HEK293 (cell line): ENCODE measurements around the gene PADI2.

Experiments used
- ZBTB7A ChIP-seq: fragments of 450-650 bp; formaldehyde crosslinking; IDR thresholded peaks from 2 replicates; pipeline ENCODE4 v1.5.1; 2016; ENCODE audit warnings: low read depth, missing biosample characterization, missing genetic modification characterization
- ZFP41 ChIP-seq: fragments of 450-650 bp; formaldehyde crosslinking; IDR thresholded peaks from 2 replicates; pipeline ENCODE4 v1.5.1; 2016; ENCODE audit warnings: missing biosample characterization, missing genetic modification characterization, borderline replicate concordance
- ZNF133 ChIP-seq: fragments of 450-650 bp; formaldehyde crosslinking; IDR thresholded peaks from 2 replicates; pipeline ENCODE4 v1.5.1; 2016; ENCODE audit warnings: missing biosample characterization, missing genetic modification characterization
- ZNF24 ChIP-seq: fragments of 450-650 bp; formaldehyde crosslinking; IDR thresholded peaks from 2 replicates; pipeline ENCODE4 v1.5.1; 2016; ENCODE audit warnings: missing biosample characterization, missing genetic modification characterization
- ZNF292 ChIP-seq: fragments of 450-650 bp; formaldehyde crosslinking; IDR thresholded peaks from 2 replicates; pipeline ENCODE4 v1.5.1; 2016; ENCODE audit warnings: low read depth, missing biosample characterization, missing genetic modification characterization, borderline replicate concordance
- ZNF473 ChIP-seq: fragments of 450-650 bp; formaldehyde crosslinking; IDR thresholded peaks from 2 replicates; pipeline ENCODE4 v1.5.1; 2017; ENCODE audit warnings: missing biosample characterization, missing genetic modification characterization
- ZNF48 ChIP-seq: fragments of 450-650 bp; formaldehyde crosslinking; IDR thresholded peaks from 2 replicates; pipeline ENCODE4 v1.5.1; 2016; ENCODE audit warnings: missing biosample characterization, missing genetic modification characterization
- ZNF76 ChIP-seq: fragments of 450-650 bp; formaldehyde crosslinking; IDR thresholded peaks from 2 replicates; pipeline ENCODE4; 2016; ENCODE audit warnings: low read depth, missing biosample characterization, missing genetic modification characterization, borderline replicate concordance
- ZNF791 ChIP-seq: fragments of 450-650 bp; formaldehyde crosslinking; IDR thresholded peaks from 2 replicates; pipeline ENCODE4 v1.5.1; 2016; ENCODE audit warnings: missing biosample characterization, missing genetic modification characterization
- TF ChIP-seq, protein P1 (sequence below): fragments of 450-650 bp; formaldehyde crosslinking; IDR thresholded peaks from 2 replicates; pipeline ENCODE4 v1.5.1; 2016; ENCODE audit warnings: missing biosample characterization, missing genetic modification characterization

DNA sequence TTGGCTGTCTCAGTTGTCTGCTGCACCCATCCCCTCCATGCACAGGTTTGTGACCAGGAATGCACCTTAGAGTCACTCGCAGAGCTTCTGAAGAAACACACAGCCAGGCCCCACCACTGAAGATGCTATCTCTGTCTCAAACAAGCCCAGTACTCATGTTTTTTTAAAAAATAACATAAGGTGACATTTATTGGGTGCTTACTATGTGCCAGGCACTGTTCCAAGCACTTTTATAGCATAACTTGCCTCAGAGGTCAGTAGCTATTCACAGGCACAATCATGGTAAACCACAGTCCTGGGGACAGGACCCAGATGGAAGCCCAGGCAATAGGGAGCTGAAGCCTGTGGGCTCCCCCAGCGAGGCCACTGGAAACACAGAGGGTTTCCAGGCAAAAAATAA, 98.7 kb downstream of the PADI2 start:
- TF ChIP-seq, protein P1, sequence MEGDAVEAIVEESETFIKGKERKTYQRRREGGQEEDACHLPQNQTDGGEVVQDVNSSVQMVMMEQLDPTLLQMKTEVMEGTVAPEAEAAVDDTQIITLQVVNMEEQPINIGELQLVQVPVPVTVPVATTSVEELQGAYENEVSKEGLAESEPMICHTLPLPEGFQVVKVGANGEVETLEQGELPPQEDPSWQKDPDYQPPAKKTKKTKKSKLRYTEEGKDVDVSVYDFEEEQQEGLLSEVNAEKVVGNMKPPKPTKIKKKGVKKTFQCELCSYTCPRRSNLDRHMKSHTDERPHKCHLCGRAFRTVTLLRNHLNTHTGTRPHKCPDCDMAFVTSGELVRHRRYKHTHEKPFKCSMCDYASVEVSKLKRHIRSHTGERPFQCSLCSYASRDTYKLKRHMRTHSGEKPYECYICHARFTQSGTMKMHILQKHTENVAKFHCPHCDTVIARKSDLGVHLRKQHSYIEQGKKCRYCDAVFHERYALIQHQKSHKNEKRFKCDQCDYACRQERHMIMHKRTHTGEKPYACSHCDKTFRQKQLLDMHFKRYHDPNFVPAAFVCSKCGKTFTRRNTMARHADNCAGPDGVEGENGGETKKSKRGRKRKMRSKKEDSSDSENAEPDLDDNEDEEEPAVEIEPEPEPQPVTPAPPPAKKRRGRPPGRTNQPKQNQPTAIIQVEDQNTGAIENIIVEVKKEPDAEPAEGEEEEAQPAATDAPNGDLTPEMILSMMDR (tag by site-specific recombination) = no peak
- TF ChIP-seq ZBTB7A (tag by site-specific recombination) (no peak), ZNF791 (no peak), ZNF24 (no peak), ZNF76 (no peak), ZFP41 (tag by site-specific recombination) (no peak), ZNF473 (no peak), ZNF48 (tag by site-specific recombination) (no peak), ZNF292 (no peak), ZNF133 (tag by site-specific recombination) (no peak)
